ENCODE results near the gene HJURP.

HJURP gene

DNA sequence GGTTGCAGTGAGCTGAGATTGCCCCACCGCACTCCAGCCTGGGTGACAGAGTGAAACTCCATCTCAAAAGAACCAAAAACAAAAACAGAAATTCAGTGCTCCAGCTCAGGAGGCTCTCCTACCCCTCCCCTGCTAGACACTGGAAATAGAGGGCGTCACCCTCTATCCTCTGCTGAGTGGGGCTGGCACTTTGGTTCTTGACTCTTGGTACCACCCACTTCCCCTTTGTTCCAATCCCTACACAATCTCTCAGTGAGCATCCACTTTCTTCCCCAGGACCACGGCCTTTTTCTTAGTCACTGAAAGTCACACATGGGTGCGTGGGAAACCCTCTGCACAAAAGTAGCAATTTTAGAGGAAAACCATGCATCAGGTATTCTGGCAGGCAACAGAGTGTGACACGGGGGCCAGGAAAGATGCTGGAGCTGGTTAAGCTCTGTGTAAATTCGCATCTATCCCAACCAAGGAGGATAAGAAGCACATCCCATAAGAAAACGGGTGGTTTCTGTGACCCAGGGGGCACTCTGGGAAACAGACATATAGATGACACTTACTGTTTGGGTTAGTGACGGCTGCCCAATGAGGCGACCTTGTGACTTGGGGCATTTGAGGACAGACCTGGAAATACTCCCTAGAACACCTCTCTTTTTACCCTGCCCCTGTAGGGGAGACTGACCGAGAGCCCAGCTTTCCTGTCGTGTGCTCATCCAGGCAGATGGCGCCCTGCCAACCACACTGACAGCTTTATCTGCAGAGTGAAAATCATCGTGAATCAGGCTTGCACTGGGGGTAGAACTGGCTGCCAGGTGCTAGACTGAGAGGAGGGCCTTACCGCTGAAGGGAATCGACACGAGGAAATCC, 7.7 kb downstream of the HJURP start:
- no peak for DNase-seq
- no peaks in the 10 kb centered on the region for H3K9me3 Mint-ChIP-seq
- H3K27ac Mint-ChIP-seq, result no peak overlapping the region
- TF ChIP-seq CTCF (IDR thresholded peaks at IDR 0.05), result no peak
- peaks cover 68% of the 10 kb centered on the region for H3K36me3 Mint-ChIP-seq (ENCODE audit: low read depth)
- H3K4me3 Mint-ChIP-seq, result no peak overlapping the region
- peaks cover 7% of the 10 kb centered on the region for H3K4me1 Mint-ChIP-seq
- peaks cover 3% of the 10 kb centered on the region for H3K27me3 Mint-ChIP-seq (ENCODE audit: low read depth, poor library complexity)

- no peak overlapping the region for H3K4me3 Mint-ChIP-seq
- H3K9me3 Mint-ChIP-seq, result no peaks in the 10 kb centered on the region
- DNase-seq, result no peak
- H3K27me3 Mint-ChIP-seq (ENCODE audit: low read depth, poor library complexity), result peaks cover 3% of the 10 kb centered on the region
- no peak for TF ChIP-seq CTCF (IDR thresholded peaks at IDR 0.05)
- peaks cover 7% of the 10 kb centered on the region for H3K4me1 Mint-ChIP-seq
- H3K36me3 Mint-ChIP-seq (ENCODE audit: low read depth), result peaks cover 79% of the 10 kb centered on the region
- no peak overlapping the region for H3K27ac Mint-ChIP-seq
These were observed 8.9 kb downstream of the HJURP start for GRCh38 chr2:233845301-233846060.

DNA sequence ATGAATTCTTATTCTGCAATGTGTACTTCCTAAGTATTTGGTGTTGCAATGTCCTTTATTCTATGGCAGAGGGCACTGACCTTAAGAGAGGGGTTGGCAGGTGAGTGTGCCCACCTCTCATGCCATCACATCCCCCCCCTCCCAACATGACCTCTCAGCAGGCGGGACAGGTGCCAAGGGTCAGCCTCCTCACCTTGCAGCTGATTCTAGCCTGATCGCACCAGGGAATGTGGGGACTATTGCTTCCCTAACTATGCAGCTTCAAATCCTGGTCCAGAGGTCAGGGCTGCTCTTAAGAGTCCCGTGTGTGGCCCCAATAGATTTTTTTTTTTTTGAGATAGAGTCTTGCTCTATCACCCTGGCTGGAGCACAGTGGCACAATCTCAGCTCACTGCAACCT, 9.5 kb downstream of the HJURP start:
- Mint-ChIP-seq H3K9me3 (no peaks in the 10 kb centered on the region), H3K27me3 (ENCODE audit: low read depth, poor library complexity) (peaks cover 3% of the 10 kb centered on the region), H3K4me3 (no peak overlapping the region), H3K27ac (no peak overlapping the region), H3K4me1 (peaks cover 14% of the 10 kb centered on the region), H3K36me3 (ENCODE audit: low read depth) (peaks cover 81% of the 10 kb centered on the region)
- no peak for DNase-seq
- TF ChIP-seq CTCF (IDR thresholded peaks at IDR 0.05), result no peak

DNA sequence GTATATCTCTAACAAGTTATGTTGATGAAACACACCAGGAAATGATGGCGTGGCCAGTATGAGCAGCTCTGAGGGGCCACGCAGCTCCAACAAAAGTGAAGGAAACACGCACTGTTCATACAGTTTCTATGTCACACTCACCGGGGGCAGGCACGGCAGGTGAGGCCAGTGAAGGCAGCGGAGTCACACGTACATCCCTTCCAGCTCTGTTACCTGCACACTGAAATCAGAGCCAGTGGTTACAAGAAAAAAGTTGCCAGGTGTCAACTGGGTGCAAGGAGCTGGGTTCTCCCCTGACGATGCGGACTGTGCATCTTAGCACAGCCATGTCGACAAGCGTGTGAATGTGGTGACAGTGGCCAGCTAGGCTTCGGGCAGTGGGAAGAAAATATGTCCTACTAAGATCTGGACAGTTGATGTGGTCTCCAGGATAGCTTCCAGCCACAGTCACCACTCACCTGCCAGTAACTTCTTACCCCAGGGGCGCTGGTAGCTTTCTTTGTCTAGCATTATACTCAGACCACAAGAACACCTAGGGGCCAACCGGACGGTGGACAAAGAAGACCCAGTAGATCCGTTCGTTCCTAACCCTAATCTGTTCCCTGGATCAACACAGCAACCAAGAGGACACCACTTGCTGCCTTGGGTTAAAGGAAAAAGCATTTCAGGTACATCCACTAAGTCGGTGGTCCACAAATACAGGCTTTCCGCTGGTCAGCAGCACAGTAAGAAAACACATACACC, 10.1 kb downstream of the HJURP start:
- no peaks in the 10 kb centered on the region for H3K9me3 Mint-ChIP-seq
- H3K4me3 Mint-ChIP-seq, result no peak overlapping the region
- peak overlapping the region; percentile 55 for H3K27ac Mint-ChIP-seq
- no peak for TF ChIP-seq CTCF (IDR thresholded peaks at IDR 0.05)
- peaks cover 18% of the 10 kb centered on the region for H3K4me1 Mint-ChIP-seq
- peaks cover 80% of the 10 kb centered on the region for H3K36me3 Mint-ChIP-seq (ENCODE audit: low read depth)
- no peak for DNase-seq
- peaks cover 3% of the 10 kb centered on the region for H3K27me3 Mint-ChIP-seq (ENCODE audit: low read depth, poor library complexity)

DNA sequence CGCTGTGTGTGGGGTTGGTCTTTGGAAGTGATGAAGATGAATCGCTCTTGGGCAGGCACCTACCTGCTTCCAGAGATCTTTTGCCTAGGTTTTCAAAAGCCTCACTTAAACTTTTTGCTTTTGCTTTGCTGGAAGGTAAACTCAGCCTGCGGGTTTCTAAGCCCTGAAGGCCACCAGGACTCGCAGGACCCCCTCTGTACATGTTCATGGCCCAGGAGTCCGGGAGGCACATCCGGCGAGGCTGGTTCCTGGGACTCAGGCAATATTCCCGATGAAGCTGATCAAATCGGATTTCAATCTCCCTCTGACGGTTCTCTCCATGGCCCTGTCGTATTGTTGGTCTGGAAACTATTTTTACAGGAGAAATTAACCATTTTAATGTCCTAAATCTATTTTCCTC, 13.2 kb downstream of the HJURP start:
- no peak overlapping the region for H3K4me3 Mint-ChIP-seq
- H3K27ac Mint-ChIP-seq, result no peak overlapping the region
- H3K9me3 Mint-ChIP-seq, result no peaks in the 10 kb centered on the region
- peaks cover 33% of the 10 kb centered on the region for H3K4me1 Mint-ChIP-seq
- peaks cover 3% of the 10 kb centered on the region for H3K27me3 Mint-ChIP-seq (ENCODE audit: low read depth, poor library complexity)
- no peak for TF ChIP-seq CTCF (IDR thresholded peaks at IDR 0.05)
- DNase-seq, result no peak
- H3K36me3 Mint-ChIP-seq (ENCODE audit: low read depth), result peaks cover 89% of the 10 kb centered on the region

Measured in nephron progenitor cell (in vitro differentiated cells).